ENCODE results near the gene RIC1. TPM values are rescaled to one million over a fixed set of nuclear protein-coding genes. Genes with fewer than 3 reads are reported as not detected.
"Not testable (repeated sequence)": the region's sequence is repeated elsewhere in the genome, so short reads cannot be mapped to it uniquely, and the experiment has no call there.

The RIC1 gene
- total and polyA plus RNA-seq, 4 donors = 15.4 to 37.0 (median 23.0) TPM

GRCh38 chr9:5621327-5621726, 7.6 kb upstream of the RIC1 start:
- no peak for DNase-seq (ENCODE audit: low read depth in 4 of 6, low spot score in 6 of 6)
- Histone ChIP-seq H3K4me3 (ENCODE audit: low read depth, low read length) (no peak overlapping the region), H3K9me3 (ENCODE audit: control insufficient read depth, insufficient read depth, low read length) (no peaks in the 10 kb centered on the region), H3K36me3 (ENCODE audit: control insufficient read depth, insufficient read depth, low read length) (peaks cover 3% of the 10 kb centered on the region), H3K4me1 (ENCODE audit: control insufficient read depth, insufficient read depth, low read length) (no peaks in the 10 kb centered on the region), H3K27ac (ENCODE audit: low read depth, low read length) (no peak overlapping the region), H3K27me3 (ENCODE audit: control insufficient read depth, insufficient read depth, low read length) (no peaks in the 10 kb centered on the region)
- 98% methylated on average over 4 of the region's 4 CpGs for WGBS (ENCODE audit: insufficient coverage)

GRCh38 chr9:5622016-5622415, 6.9 kb upstream of the RIC1 start:
- no peaks in the 10 kb centered on the region for H3K4me1 ChIP-seq (ENCODE audit: control insufficient read depth, insufficient read depth, low read length)
- H3K36me3 ChIP-seq (ENCODE audit: control insufficient read depth, insufficient read depth, low read length) = peaks cover 3% of the 10 kb centered on the region
- H3K27ac ChIP-seq (ENCODE audit: low read depth, low read length) = no peak overlapping the region
- no peaks in the 10 kb centered on the region for H3K27me3 ChIP-seq (ENCODE audit: control insufficient read depth, insufficient read depth, low read length)
- WGBS (ENCODE audit: insufficient coverage) = no CpG with 5 or more reads among the region's 3 CpGs
- no peak for DNase-seq (ENCODE audit: low read depth in 4 of 6, low spot score in 6 of 6)
- H3K4me3 ChIP-seq (ENCODE audit: low read depth, low read length) = no peak overlapping the region
- no peaks in the 10 kb centered on the region for H3K9me3 ChIP-seq (ENCODE audit: control insufficient read depth, insufficient read depth, low read length)

GRCh38 chr9:5624655-5625054, 4.3 kb upstream of the RIC1 start:
- peaks cover 3% of the 10 kb centered on the region for H3K36me3 ChIP-seq (ENCODE audit: control insufficient read depth, insufficient read depth, low read length)
- no peaks in the 10 kb centered on the region for H3K27me3 ChIP-seq (ENCODE audit: control insufficient read depth, insufficient read depth, low read length)
- H3K4me3 ChIP-seq (ENCODE audit: low read depth, low read length) = no peak overlapping the region
- H3K4me1 ChIP-seq (ENCODE audit: control insufficient read depth, insufficient read depth, low read length) = peaks cover 4% of the 10 kb centered on the region
- no peak for DNase-seq (ENCODE audit: low read depth in 4 of 6, low spot score in 6 of 6)
- no CpG with 5 or more reads among the region's 2 CpGs for WGBS (ENCODE audit: insufficient coverage)
- no peak overlapping the region for H3K27ac ChIP-seq (ENCODE audit: low read depth, low read length)
- no peaks in the 10 kb centered on the region for H3K9me3 ChIP-seq (ENCODE audit: control insufficient read depth, insufficient read depth, low read length)

- H3K27ac ChIP-seq (ENCODE audit: low read depth, low read length) = peak overlapping the region; percentile 95
- peak overlapping the region; percentile 93 for H3K4me3 ChIP-seq (ENCODE audit: low read depth, low read length)
- peak in 3 of 6 donors; percentile 1 to 65 (median 17) for DNase-seq (ENCODE audit: low read depth in 4 of 6, low spot score in 6 of 6)
- H3K4me1 ChIP-seq (ENCODE audit: control insufficient read depth, insufficient read depth, low read length) = peaks cover 4% of the 10 kb centered on the region
- H3K27me3 ChIP-seq (ENCODE audit: control insufficient read depth, insufficient read depth, low read length) = no peaks in the 10 kb centered on the region
- WGBS (ENCODE audit: insufficient coverage) = no CpG with 5 or more reads among the region's 5 CpGs
- no peaks in the 10 kb centered on the region for H3K9me3 ChIP-seq (ENCODE audit: control insufficient read depth, insufficient read depth, low read length)
- peaks cover 3% of the 10 kb centered on the region for H3K36me3 ChIP-seq (ENCODE audit: control insufficient read depth, insufficient read depth, low read length)
These were observed 1.9 kb upstream of the RIC1 start for GRCh38 chr9:5626727-5627634.

- not testable (repeated sequence) for H3K36me3 ChIP-seq (ENCODE audit: control insufficient read depth, insufficient read depth, low read length); H3K27me3 ChIP-seq (ENCODE audit: control insufficient read depth, insufficient read depth, low read length); DNase-seq (ENCODE audit: low read depth in 4 of 6, low spot score in 6 of 6); H3K9me3 ChIP-seq (ENCODE audit: control insufficient read depth, insufficient read depth, low read length); H3K4me1 ChIP-seq (ENCODE audit: control insufficient read depth, insufficient read depth, low read length)
- Histone ChIP-seq H3K4me3 (ENCODE audit: low read depth, low read length) (peak overlapping the region; percentile 93), H3K27ac (ENCODE audit: low read depth, low read length) (peak overlapping the region; percentile 95)
- WGBS (ENCODE audit: insufficient coverage) = 74% methylated on average over 4 of the region's 11 CpGs
These were observed 1.2 kb upstream of the RIC1 start for GRCh38 chr9:5627686-5628085.

- whole genome bisulfite sequencing (ENCODE audit: insufficient coverage) = 0% methylated on average over 3 of the region's 7 CpGs
- Histone ChIP-seq H3K4me3 (ENCODE audit: low read depth, low read length) (peak overlapping the region; percentile 93), H3K36me3 (ENCODE audit: control insufficient read depth, insufficient read depth, low read length) (peaks cover 3% of the 10 kb centered on the region), H3K27ac (ENCODE audit: low read depth, low read length) (peak overlapping the region; percentile 95), H3K9me3 (ENCODE audit: control insufficient read depth, insufficient read depth, low read length) (no peaks in the 10 kb centered on the region), H3K4me1 (ENCODE audit: control insufficient read depth, insufficient read depth, low read length) (peaks cover 4% of the 10 kb centered on the region), H3K27me3 (ENCODE audit: control insufficient read depth, insufficient read depth, low read length) (no peaks in the 10 kb centered on the region)
- DNase-seq (ENCODE audit: low read depth in 4 of 6, low spot score in 6 of 6) = peak in 1 of 6 donors; percentile 4
These were observed 751 bp upstream of the RIC1 start for GRCh38 chr9:5628183-5628529.

- peak overlapping the region; percentile 93 for H3K4me3 ChIP-seq (ENCODE audit: low read depth, low read length)
- H3K4me1 ChIP-seq (ENCODE audit: control insufficient read depth, insufficient read depth, low read length) = peaks cover 4% of the 10 kb centered on the region
- WGBS (ENCODE audit: insufficient coverage) = 0% methylated on average over 54 of the region's 56 CpGs
- H3K27ac ChIP-seq (ENCODE audit: low read depth, low read length) = peak overlapping the region; percentile 95
- peak; percentile 19 to 73 (median 37) for DNase-seq (ENCODE audit: low read depth in 4 of 6, low spot score in 6 of 6)
- H3K9me3 ChIP-seq (ENCODE audit: control insufficient read depth, insufficient read depth, low read length) = no peaks in the 10 kb centered on the region
- peaks cover 3% of the 10 kb centered on the region for H3K36me3 ChIP-seq (ENCODE audit: control insufficient read depth, insufficient read depth, low read length)
- no peaks in the 10 kb centered on the region for H3K27me3 ChIP-seq (ENCODE audit: control insufficient read depth, insufficient read depth, low read length)
These were observed 589 bp downstream of the RIC1 start for GRCh38 chr9:5629312-5630080.

- DNase-seq (ENCODE audit: low read depth in 4 of 6, low spot score in 6 of 6) = peak in 4 of 6 donors; percentile 8 to 65 (median 30)
- no peaks in the 10 kb centered on the region for H3K9me3 ChIP-seq (ENCODE audit: control insufficient read depth, insufficient read depth, low read length)
- peaks cover 4% of the 10 kb centered on the region for H3K4me1 ChIP-seq (ENCODE audit: control insufficient read depth, insufficient read depth, low read length)
- H3K27ac ChIP-seq (ENCODE audit: low read depth, low read length) = peak overlapping the region; percentile 95
- peak overlapping the region; percentile 93 for H3K4me3 ChIP-seq (ENCODE audit: low read depth, low read length)
- no peaks in the 10 kb centered on the region for H3K27me3 ChIP-seq (ENCODE audit: control insufficient read depth, insufficient read depth, low read length)
- WGBS (ENCODE audit: insufficient coverage) = no CpG with 5 or more reads among the region's 6 CpGs
- peaks cover 2% of the 10 kb centered on the region for H3K36me3 ChIP-seq (ENCODE audit: control insufficient read depth, insufficient read depth, low read length)
These were observed 1.2 kb downstream of the RIC1 start for GRCh38 chr9:5630081-5630507.

GRCh38 chr9:5631026-5631425, 2.1 kb downstream of the RIC1 start:
- H3K36me3 ChIP-seq (ENCODE audit: control insufficient read depth, insufficient read depth, low read length) = no peaks in the 10 kb centered on the region
- H3K27me3 ChIP-seq (ENCODE audit: control insufficient read depth, insufficient read depth, low read length) = no peaks in the 10 kb centered on the region
- H3K9me3 ChIP-seq (ENCODE audit: control insufficient read depth, insufficient read depth, low read length) = peaks cover 4% of the 10 kb centered on the region
- no CpG with 5 or more reads among the region's 1 CpG for WGBS (ENCODE audit: insufficient coverage)
- no peak overlapping the region for H3K27ac ChIP-seq (ENCODE audit: low read depth, low read length)
- H3K4me3 ChIP-seq (ENCODE audit: low read depth, low read length) = no peak overlapping the region
- no peak for DNase-seq (ENCODE audit: low read depth in 4 of 6, low spot score in 6 of 6)
- H3K4me1 ChIP-seq (ENCODE audit: control insufficient read depth, insufficient read depth, low read length) = peaks cover 4% of the 10 kb centered on the region

Measured in spinal cord (tissue), 10 donors.